H9 (cell line): ENCODE data around the gene PNMA8A. TPM values are rescaled to one million over a fixed set of nuclear protein-coding genes. Genes with fewer than 3 reads are reported as not detected.

Experiments used
- DNase-seq: peaks from one replicate; pipeline ENCODE4 v3.0.0-alpha.2; 2017
- H2AFZ ChIP-seq: one replicate; pipeline ENCODE4 v1.6.1; 2013; ENCODE audit warnings: mild to moderate bottlenecking, low read length, control low read depth, moderate library complexity
- H2AK5ac ChIP-seq: 2 replicates; pipeline ENCODE4 v1.6.1; 2013; ENCODE audit warnings: low read length, control low read depth, mixed read lengths; ENCODE audit not compliant: insufficient read length
- H2BK120ac ChIP-seq: one replicate; pipeline ENCODE4 v1.6.1; 2013; ENCODE audit warnings: low read depth, mild to moderate bottlenecking, low read length, control low read depth, inconsistent platforms; ENCODE audit not compliant: poor library complexity, severe bottlenecking
- H2BK12ac ChIP-seq: 2 replicates; pipeline ENCODE4 v1.6.1; 2013; ENCODE audit warnings: low read length, control low read depth, mixed read lengths, low read depth; ENCODE audit not compliant: insufficient read length
- H2BK15ac ChIP-seq: 2 replicates; pipeline ENCODE4 v1.6.1; 2013; ENCODE audit warnings: low read depth, low read length, control low read depth
- H2BK20ac ChIP-seq: one replicate; pipeline ENCODE4 v1.6.1; 2013; ENCODE audit warnings: low read depth, mild to moderate bottlenecking, low read length, control low read depth, inconsistent platforms; ENCODE audit not compliant: poor library complexity, severe bottlenecking
- H2BK5ac ChIP-seq: 2 replicates; pipeline ENCODE4 v1.6.1; 2013; ENCODE audit warnings: low read length, control low read depth, mixed read lengths; ENCODE audit not compliant: insufficient read length
- H3K14ac ChIP-seq: 2 replicates; pipeline ENCODE4 v1.6.1; 2013; ENCODE audit warnings: low read length, control low read depth; ENCODE audit not compliant: insufficient read depth
- H3K18ac ChIP-seq: 2 replicates; pipeline ENCODE4 v1.6.1; 2013; ENCODE audit warnings: low read depth, mild to moderate bottlenecking, mixed read lengths, low read length, control low read depth; ENCODE audit not compliant: insufficient read length
- H3K23ac ChIP-seq: 2 replicates; pipeline ENCODE4 v1.6.1; 2013; ENCODE audit warnings: low read length, control low read depth, mixed read lengths, low read depth; ENCODE audit not compliant: insufficient read length
- H3K23me2 ChIP-seq: 2 replicates; pipeline ENCODE4 v1.6.1; 2013; ENCODE audit warnings: low read depth, mild to moderate bottlenecking, mixed read lengths, low read length, control low read depth; ENCODE audit not compliant: insufficient read length, poor library complexity, severe bottlenecking
- H3K27ac ChIP-seq: 2 replicates; pipeline ENCODE4 v1.5.1; 2013; ENCODE audit warnings: low read length, control low read depth, mixed read lengths, low read depth; ENCODE audit not compliant: insufficient read length
- H3K27me3 ChIP-seq: 2 replicates; pipeline ENCODE4 v1.6.1; 2013; ENCODE audit warnings: low read length, control low read depth, inconsistent platforms; ENCODE audit not compliant: insufficient read depth
- H3K4ac ChIP-seq: 2 replicates; pipeline ENCODE4 v1.6.1; 2013; ENCODE audit warnings: low read depth, mild to moderate bottlenecking, control low read depth, inconsistent platforms, low read length, moderate library complexity
- H3K4me1 ChIP-seq: 2 replicates; pipeline ENCODE4 v1.6.1; 2013; ENCODE audit warnings: low read length, control low read depth, inconsistent platforms; ENCODE audit not compliant: insufficient read depth
- H3K4me2 ChIP-seq: 2 replicates; pipeline ENCODE4 v1.6.1; 2013; ENCODE audit warnings: low read length, control low read depth, mixed read lengths; ENCODE audit not compliant: insufficient read length, insufficient read depth
- H3K56ac ChIP-seq: 2 replicates; pipeline ENCODE4 v1.6.1; 2013; ENCODE audit warnings: low read depth, mild to moderate bottlenecking, mixed read lengths, low read length, control low read depth; ENCODE audit not compliant: insufficient read length
- H3K79me1 ChIP-seq: 2 replicates; pipeline ENCODE4 v1.6.1; 2013; ENCODE audit warnings: low read depth, mild to moderate bottlenecking, moderate library complexity, low read length, control low read depth, inconsistent platforms; ENCODE audit not compliant: insufficient read depth, poor library complexity, severe bottlenecking
- H3K79me2 ChIP-seq: 2 replicates; pipeline ENCODE4 v1.6.1; 2013; ENCODE audit warnings: low read length, control low read depth, inconsistent platforms; ENCODE audit not compliant: insufficient read depth
- H3K9ac ChIP-seq: 2 replicates; pipeline ENCODE4 v1.6.1; 2013; ENCODE audit warnings: low read length, control low read depth, mixed read lengths; ENCODE audit not compliant: insufficient read length; ENCODE audit errors: extremely low read depth
- H3K9me3 ChIP-seq: one replicate; pipeline ENCODE4 v1.6.1; 2013; ENCODE audit warnings: low read depth, low read length, inconsistent platforms; ENCODE audit not compliant: control insufficient read depth
- H3T11ph ChIP-seq: one replicate; pipeline ENCODE4 v1.6.1; 2013; ENCODE audit warnings: mild to moderate bottlenecking, low read length, control low read depth, inconsistent platforms
- H4K20me1 ChIP-seq: one replicate; pipeline ENCODE4 v1.6.1; 2013; ENCODE audit not compliant: control insufficient read depth, insufficient read length, insufficient read depth
- H4K5ac ChIP-seq: 2 replicates; pipeline ENCODE4 v1.6.1; 2013; ENCODE audit warnings: low read depth, mild to moderate bottlenecking, mixed read lengths, low read length, control low read depth; ENCODE audit not compliant: insufficient read length
- H4K8ac ChIP-seq: replicated peaks from 2 replicates; pipeline ENCODE4 v1.6.1; 2013; ENCODE audit warnings: low read length, control low read depth, mixed read lengths, low read depth; ENCODE audit not compliant: insufficient read length
- H4K91ac ChIP-seq: 2 replicates; pipeline ENCODE4 v1.6.1; 2013; ENCODE audit warnings: low read depth, mild to moderate bottlenecking, moderate library complexity, mixed read lengths, low read length, control low read depth; ENCODE audit not compliant: insufficient read length
- H3K27ac Mint-ChIP-seq, 3 experiments: 2 replicates in 2 of 3; 3 replicates in 1 of 3; pipeline ENCODE4 v1.8.0; 2020 to 2021; ENCODE audit warnings: mixed read lengths in 3 of 3, mild to moderate bottlenecking in 1 of 3, moderate library complexity in 1 of 3
- H3K27me3 Mint-ChIP-seq: 2 replicates; pipeline ENCODE4 v1.8.0; 2021; ENCODE audit warnings: low read depth, mild to moderate bottlenecking, moderate library complexity, mixed read lengths
- H3K36me3 Mint-ChIP-seq, 3 experiments: 2 replicates in 2 of 3; 3 replicates in 1 of 3; pipeline ENCODE4 v1.8.0; 2020 to 2021; ENCODE audit warnings: low read depth in 3 of 3, mixed read lengths in 3 of 3; ENCODE audit not compliant: insufficient read depth in 1 of 3
- H3K4me1 Mint-ChIP-seq, 2 experiments: 2 replicates each; pipeline ENCODE4 v1.8.0; 2020; ENCODE audit warnings: mixed read lengths in 2 of 2
- H3K4me3 Mint-ChIP-seq, 2 experiments: 2 replicates in 1 of 2; 3 replicates in 1 of 2; pipeline ENCODE4 v1.8.0; 2020 to 2021; ENCODE audit warnings: mild to moderate bottlenecking in 2 of 2, mixed read lengths in 2 of 2, moderate library complexity in 1 of 2
- H3K9me3 Mint-ChIP-seq, 2 experiments: 2 replicates in 1 of 2; 3 replicates in 1 of 2; pipeline ENCODE4 v1.8.0; 2020; ENCODE audit warnings: mild to moderate bottlenecking in 2 of 2, mixed read lengths in 2 of 2, moderate library complexity in 1 of 2
- CTCF ChIP-seq: fragments of 200-600 bp; sonication (generic); conservative IDR thresholded peaks from 3 replicates; pipeline ENCODE4 v1.8.0; 2021; ENCODE audit warnings: antibody characterized with exemption, mild to moderate bottlenecking
- WGBS: extraction: QIAGEN DNeasy Blood & Tissue Kit; methylation state at CpG from one replicate; pipeline ENCODE4 v1.1.7; 2013; ENCODE audit warnings: missing lambda C conversion rate, low lambda C conversion rate, mixed read lengths; ENCODE audit not compliant: insufficient read length; ENCODE audit errors: extremely low coverage; 5-methylcytosine and 5-hydroxymethylcytosine counted together
- total RNA-seq: library from RNA; stranded (reverse); gene quantifications from 2 replicates; pipeline ENCODE4 v1.2.1, GENCODE V29; 2021

The PNMA8A gene
- total RNA-seq, 1 experiment from 2014 or later: 22.6 TPM

- no peaks in the 10 kb centered on the region for H3K4me1 ChIP-seq
- H2BK15ac ChIP-seq: no peak overlapping the region
- Mint-ChIP-seq H3K4me3 (peak overlapping the region in 1 of 2 experiments; percentile 39; a peak in 1 of 5 replicates), H3K9me3 (no peaks in the 10 kb centered on the region), H3K27ac (no peak overlapping the region), H3K4me1 (peaks cover 3 to 14% of the 10 kb centered on the region in 2 experiments; a peak in 3 of 4 replicates), H3K27me3 (peaks cover 11% of the 10 kb centered on the region), H3K36me3 (peaks cover 26 to 49% (median 45%) of the 10 kb centered on the region in 3 experiments)
- no peaks in the 10 kb centered on the region for H3K79me2 ChIP-seq
- H4K5ac ChIP-seq: no peak overlapping the region
- no peak overlapping the region for H3K18ac ChIP-seq
- H3K9me3 ChIP-seq: no peaks in the 10 kb centered on the region
- H3K56ac ChIP-seq: no peak overlapping the region
- H3K23me2 ChIP-seq: peaks cover 6% of the 10 kb centered on the region
- H3K14ac ChIP-seq: no peak overlapping the region
- H4K91ac ChIP-seq: no peak overlapping the region
- H3K79me1 ChIP-seq: peaks cover 5% of the 10 kb centered on the region
- no peak overlapping the region for H3T11ph ChIP-seq
- WGBS: no CpG with 5 or more reads among the region's 18 CpGs
- H2BK20ac ChIP-seq: no peak overlapping the region
- H4K20me1 ChIP-seq: no peaks in the 10 kb centered on the region
- H2AFZ ChIP-seq: no peak overlapping the region
- no peak for DNase-seq
- no peak overlapping the region for H2BK12ac ChIP-seq
- H2AK5ac ChIP-seq: no peak overlapping the region
- H3K27me3 ChIP-seq: no peaks in the 10 kb centered on the region
- H4K8ac ChIP-seq: no peak overlapping the region
- H3K9ac ChIP-seq: no peak overlapping the region
- H3K27ac ChIP-seq: no peak overlapping the region
- H3K23ac ChIP-seq: no peak overlapping the region
- H2BK120ac ChIP-seq: no peak overlapping the region
- no peak overlapping the region for H3K4me2 ChIP-seq
- H2BK5ac ChIP-seq: no peak overlapping the region
- H3K4ac ChIP-seq: no peak overlapping the region
- TF ChIP-seq CTCF: no peak
These were observed 1.7 kb downstream of the PNMA8A start for GRCh38 chr19:46469541-46470185.
